GF-D8 (cell line): ENCODE data around the gene SORT1.

Experiments
- DNase-seq: peaks from one replicate; lab custom pipeline; 2025; lab: John Stamatoyannopoulos, UW

SORT1 gene

GRCh38 chr1:109272831-109273547 lies 124.7 kb downstream of the SORT1 start:
- DNase-seq: no peak

GRCh38 chr1:109272021-109272799 lies 125.5 kb downstream of the SORT1 start:
- no peak for DNase-seq

- DNase-seq: no peak
These were observed 126.3 kb downstream of the SORT1 start for GRCh38 chr1:109271458-109271857.

GRCh38 chr1:109270623-109271317 lies 126.9 kb downstream of the SORT1 start:
- no peak for DNase-seq

- no peak for DNase-seq
These were observed 127.6 kb downstream of the SORT1 start for GRCh38 chr1:109269981-109270622.

- no peak for DNase-seq
These were observed 128.3 kb downstream of the SORT1 start for GRCh38 chr1:109269212-109269980.

GRCh38 chr1:109268431-109269211 lies 129.1 kb downstream of the SORT1 start:
- no peak for DNase-seq

- DNase-seq: no peak
These were observed 129.9 kb downstream of the SORT1 start for GRCh38 chr1:109267743-109268300.

GRCh38 chr1:109266965-109267364 lies 130.8 kb downstream of the SORT1 start:
- DNase-seq: no peak

GRCh38 chr1:109265741-109266330 lies 131.9 kb downstream of the SORT1 start:
- no peak for DNase-seq

- DNase-seq: no peak
These were observed 132.7 kb downstream of the SORT1 start for GRCh38 chr1:109265016-109265415.

- no peak for DNase-seq
These were observed 133.4 kb downstream of the SORT1 start for GRCh38 chr1:109264379-109264755.

- no peak for DNase-seq
These were observed 133.9 kb downstream of the SORT1 start for GRCh38 chr1:109263597-109264378.

- no peak for DNase-seq
These were observed 134.5 kb downstream of the SORT1 start for GRCh38 chr1:109263234-109263596.

- DNase-seq: no peak
These were observed 135.3 kb downstream of the SORT1 start for GRCh38 chr1:109262231-109263055.

GRCh38 chr1:109261578-109261977 lies 136.1 kb downstream of the SORT1 start:
- DNase-seq: no peak

- no peak for DNase-seq
These were observed 136.7 kb downstream of the SORT1 start for GRCh38 chr1:109261006-109261405.
